Heart left ventricle (tissue), 16 donors: ENCODE results near the gene NCOA4. TPM values are rescaled to one million over a fixed set of nuclear protein-coding genes. Genes with fewer than 3 reads are reported as not detected.
"Not testable (repeated sequence)": the region's sequence is repeated elsewhere in the genome, so short reads cannot be mapped to it uniquely, and the experiment has no call there.

Experiments used
- ATAC-seq, 4 donors: fragments of 200-7000 bp; cut with Tn5 transposase; one replicate each; pipeline ENCODE4 v1.9.1; 2020 to 2022; ENCODE audit warnings: moderate library complexity in 4 of 4, mild to moderate bottlenecking in 3 of 4, moderate number of reproducible peaks in 1 of 4
- DNase-seq, 5 donors: peaks; one replicate each; pipeline ENCODE4 v3.0.0-alpha.2; 2020
- H3K27ac ChIP-seq, 12 donors: fragments of 200-600 bp; sonication (generic) in 4 of 12; one replicate each; pipeline versions ENCODE4 v1.5.0 to v1.8.0; 2016 to 2022; ENCODE audit warnings: mild to moderate bottlenecking in 2 of 12
- H3K27me3 ChIP-seq, 9 donors: fragments of 200-600 bp; sonication (generic) in 2 of 9; one replicate each; pipeline versions ENCODE4 v1.5.1 to v1.8.0; 2016 to 2022; ENCODE audit warnings: mild to moderate bottlenecking in 3 of 9
- H3K36me3 ChIP-seq, 9 donors: fragments of 200-600 bp; sonication (generic) in 2 of 9; one replicate each; pipeline versions ENCODE4 v1.5.0 to v1.8.0; 2018 to 2022; ENCODE audit warnings: mild to moderate bottlenecking in 2 of 9
- H3K4me1 ChIP-seq, 12 donors: fragments of 200-600 bp; sonication (generic) in 4 of 12; one replicate each; pipeline versions ENCODE4 v1.5.0 to v1.8.0; 2016 to 2022; ENCODE audit warnings: mild to moderate bottlenecking in 3 of 12
- H3K4me3 ChIP-seq, 12 donors: fragments of 200-600 bp; sonication (generic) in 4 of 12; one replicate each; pipeline versions ENCODE4 v1.5.0 to v1.8.0; 2017 to 2022; ENCODE audit warnings: mild to moderate bottlenecking in 9 of 12, moderate library complexity in 4 of 12
- H3K9me3 ChIP-seq, 12 donors: fragments of 200-600 bp; sonication (generic) in 4 of 12; one replicate each; pipeline versions ENCODE4 v1.5.0 to v1.8.0; 2016 to 2022; ENCODE audit warnings: mild to moderate bottlenecking in 1 of 12
- POLR2A ChIP-seq, 2 donors: fragments of 450-650 bp; IDR thresholded peaks; one replicate each; pipeline ENCODE4 v1.6.1; 2017; ENCODE audit warnings: antibody characterized with exemption in 2 of 2, mild to moderate bottlenecking in 2 of 2, moderate library complexity in 2 of 2
- whole genome bisulfite sequencing, 4 donors: extraction: QIAGEN DNeasy Blood & Tissue Kit in 2 of 4; methylation state at CpG; one replicate each; pipeline versions ENCODE4 v1.1.5 to v1.1.7; 2013 to 2018; 5-methylcytosine and 5-hydroxymethylcytosine counted together
- intact Hi-C, 10 donors: fragments of 100-400 bp; cut with DNase I; formaldehyde crosslinking; loops; one replicate each; pipeline versions ENCODE4 v1.11.1 to v1.14.2; 2022
- polyA plus RNA-seq, 2 donors: library from polyadenylated mRNA; stranded (reverse); fragments of 200-250 nt; gene quantifications; one replicate each; pipeline ENCODE4 v1.2.3, GENCODE V29; 2013
- total RNA-seq, 9 donors: library from RNA; depleted of rRNA in 2 of 9; stranded (reverse); fragments of >200 nt in 2 of 9; fragmentation: NEBNext Ultra II Directional in 3 of 9; extraction: Animal tissue kit (Norgen Biotek cat#: 25700) in 3 of 9; gene quantifications; one replicate each; pipeline versions ENCODE4 v1.1.0 to v1.2.4, GENCODE V29; 2016 to 2023
- TF ChIP-seq, protein P1 (sequence below), 12 donors: fragments of 200-600 bp; sonication (generic) in 4 of 12; IDR thresholded peaks; one replicate each; pipeline versions ENCODE4 v1.5.0 to v1.8.0; 2018 to 2022; ENCODE audit warnings: antibody characterized with exemption in 12 of 12, mild to moderate bottlenecking in 5 of 12
- donor health status: ischemic (EF 13 %, LVEDD 7.1; RV severe dilation, severe dysfunction).
- donor health status: healthy with polysubstance abuse.
- donor health status: DM: no; HTN: yes; CAD: no.
- donor health status: DM: no; HTN: no; CAD: no.
- donor health status: ischemic (EF 25% LVEDD 6.9; RV normal size, moderate dysfunction).
- donor health status: ischemic (EF 25% LVEDD 5.7; RV mildly dilated, moderate dysfunction).
- donor health status: healthy.
- donor health status: DM: yes; HTN: yes; CAD: no.
- donor health status: ischemic (EF 35%, LVEDD 5.7; RV mildly dilated, moderate dysfunction).
- donor health status: nonischemic (EF 11% LVEDD 7.7; RV severe dilation, severe dysfunction).
- donor health status: DM: yes; HTN: yes; CAD: no.
- donor health status: PGD.
- donor health status: ischemic (EF 29% LVEDD 5.4; RV normal size, mild dysfunction).
- donor health status: nonischemic (EF 23%, LVEDD 6.1; RV moderate dilation, normal function).

Gene NCOA4
- total and polyA plus RNA-seq, 11 donors, result 55.1 to 296 (median 252) TPM

DNA sequence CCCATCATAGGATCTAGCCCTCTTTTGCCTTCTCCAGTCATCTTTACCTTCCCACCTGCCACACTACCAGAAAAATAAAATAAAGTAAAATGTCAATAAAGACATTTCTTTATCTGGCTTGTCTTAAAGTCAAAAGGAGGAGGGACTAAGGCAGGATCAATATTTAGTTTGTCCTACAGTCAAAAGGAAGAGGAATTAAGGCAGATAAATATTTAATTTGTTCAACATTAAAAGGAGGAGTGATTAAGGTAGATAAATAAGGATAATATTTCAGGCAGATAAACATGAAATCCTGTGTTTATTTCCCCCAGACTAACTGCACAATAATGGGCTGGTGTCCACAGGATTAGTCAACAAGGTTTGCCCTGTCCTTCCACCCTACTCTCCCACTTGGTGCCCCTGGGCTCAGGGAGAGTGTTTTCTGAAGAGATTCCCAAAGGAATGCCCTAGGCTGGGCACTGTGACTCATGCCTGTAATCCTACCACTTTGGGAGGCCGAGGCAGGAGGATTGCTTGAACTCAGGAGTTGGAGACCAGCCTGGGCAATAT is 33.9 kb upstream of the NCOA4 start:
- no peaks in the 10 kb centered on the region for H3K9me3 ChIP-seq
- no peak overlapping the region for H3K27ac ChIP-seq
- H3K36me3 ChIP-seq, result no peaks in the 10 kb centered on the region
- no peaks in the 10 kb centered on the region for H3K4me1 ChIP-seq
- ATAC-seq (no peak), DNase-seq (no peak)
- WGBS, 4 donors, result 86 to 91% (median 89%) methylated on average over 1 of the region's 1 CpG
- no peaks in the 10 kb centered on the region for H3K27me3 ChIP-seq
- intact Hi-C loops, result no loop called here
- no peak for TF ChIP-seq POLR2A (IDR thresholded peaks at IDR 0.05)
- TF ChIP-seq, protein P1, sequence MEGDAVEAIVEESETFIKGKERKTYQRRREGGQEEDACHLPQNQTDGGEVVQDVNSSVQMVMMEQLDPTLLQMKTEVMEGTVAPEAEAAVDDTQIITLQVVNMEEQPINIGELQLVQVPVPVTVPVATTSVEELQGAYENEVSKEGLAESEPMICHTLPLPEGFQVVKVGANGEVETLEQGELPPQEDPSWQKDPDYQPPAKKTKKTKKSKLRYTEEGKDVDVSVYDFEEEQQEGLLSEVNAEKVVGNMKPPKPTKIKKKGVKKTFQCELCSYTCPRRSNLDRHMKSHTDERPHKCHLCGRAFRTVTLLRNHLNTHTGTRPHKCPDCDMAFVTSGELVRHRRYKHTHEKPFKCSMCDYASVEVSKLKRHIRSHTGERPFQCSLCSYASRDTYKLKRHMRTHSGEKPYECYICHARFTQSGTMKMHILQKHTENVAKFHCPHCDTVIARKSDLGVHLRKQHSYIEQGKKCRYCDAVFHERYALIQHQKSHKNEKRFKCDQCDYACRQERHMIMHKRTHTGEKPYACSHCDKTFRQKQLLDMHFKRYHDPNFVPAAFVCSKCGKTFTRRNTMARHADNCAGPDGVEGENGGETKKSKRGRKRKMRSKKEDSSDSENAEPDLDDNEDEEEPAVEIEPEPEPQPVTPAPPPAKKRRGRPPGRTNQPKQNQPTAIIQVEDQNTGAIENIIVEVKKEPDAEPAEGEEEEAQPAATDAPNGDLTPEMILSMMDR (IDR thresholded peaks at IDR 0.05), result no peak
- H3K4me3 ChIP-seq, result no peak overlapping the region

GRCh38 chr10:46062723-46063428 is 32.5 kb upstream of the NCOA4 start:
- WGBS, 4 donors, result 68 to 86% (median 80%) methylated on average over 14 of the region's 14 CpGs
- H3K27ac ChIP-seq, result no peak overlapping the region
- no peak for TF ChIP-seq POLR2A (IDR thresholded peaks at IDR 0.05)
- TF ChIP-seq, protein P1 (IDR thresholded peaks at IDR 0.05), result no peak
- H3K27me3 ChIP-seq, result no peaks in the 10 kb centered on the region
- no peaks in the 10 kb centered on the region for H3K36me3 ChIP-seq
- H3K9me3 ChIP-seq, result peaks cover 0 to 2% (median 0%) of the 10 kb centered on the region in 12 donors
- ATAC-seq, result no peak
- H3K4me1 ChIP-seq, result no peaks in the 10 kb centered on the region
- H3K4me3 ChIP-seq, result no peak overlapping the region
- intact Hi-C loops, result no loop called here
- no peak for DNase-seq

DNA sequence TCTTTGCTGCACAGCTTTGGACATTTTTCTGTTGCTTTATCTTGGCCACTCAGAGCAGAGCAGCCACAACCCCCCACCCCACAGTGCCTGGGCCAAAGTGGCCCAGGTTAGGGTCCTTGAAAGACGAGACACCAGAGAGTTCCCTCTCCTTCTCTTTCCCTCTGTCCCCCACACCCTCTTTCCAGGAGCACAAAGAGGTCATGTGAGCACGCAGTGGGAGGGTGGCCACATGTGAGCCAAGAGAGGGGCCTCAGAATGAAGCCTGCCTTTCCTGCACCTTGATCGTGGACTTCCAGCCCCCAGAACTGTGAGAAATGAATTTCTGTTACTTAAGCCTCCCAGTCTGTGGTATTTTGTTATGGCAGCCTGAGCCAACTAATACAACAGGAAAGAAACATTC is 30.3 kb upstream of the NCOA4 start:
- H3K27me3 ChIP-seq, result no peaks in the 10 kb centered on the region
- H3K4me1 ChIP-seq, result no peaks in the 10 kb centered on the region
- TF ChIP-seq, protein P1 (IDR thresholded peaks at IDR 0.05), result no peak
- TF ChIP-seq POLR2A (IDR thresholded peaks at IDR 0.05), result no peak
- H3K27ac ChIP-seq, result no peak overlapping the region
- ATAC-seq (no peak), DNase-seq (no peak)
- no peak overlapping the region for H3K4me3 ChIP-seq
- intact Hi-C loops, result no loop called here
- H3K36me3 ChIP-seq, result no peaks in the 10 kb centered on the region
- WGBS, 4 donors, result 72 to 77% (median 74%) methylated on average over 3 of the region's 3 CpGs
- H3K9me3 ChIP-seq, result peaks cover 0 to 14% (median 0%) of the 10 kb centered on the region in 12 donors

DNA sequence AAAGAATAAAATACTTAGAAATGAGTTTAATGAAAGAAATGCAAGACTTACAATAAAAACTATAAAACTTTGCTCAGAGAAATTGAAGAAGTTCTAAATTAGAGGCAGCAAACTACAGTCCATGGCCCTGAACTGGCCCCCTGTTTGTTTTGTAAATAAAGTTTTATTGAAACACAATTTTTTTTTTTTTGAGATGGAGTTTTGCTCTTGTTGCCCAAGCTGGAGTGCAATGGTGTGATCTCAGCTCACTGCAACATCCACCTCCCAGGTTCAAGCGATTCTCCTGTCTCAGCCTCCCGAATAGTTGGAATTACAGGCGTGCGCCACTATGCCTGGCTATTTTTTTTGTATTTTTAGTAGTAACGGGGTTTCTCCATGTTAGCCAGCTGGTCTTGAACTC is 27.5 kb upstream of the NCOA4 start:
- DNase-seq, H3K4me1 ChIP-seq, intact Hi-C loops, H3K27me3 ChIP-seq, H3K27ac ChIP-seq, H3K4me3 ChIP-seq, H3K36me3 ChIP-seq, ATAC-seq: not testable (repeated sequence)
- WGBS, 4 donors, result 89 to 97% (median 94%) methylated on average over 5 of the region's 5 CpGs
- peaks cover 0 to 14% (median 0%) of the 10 kb centered on the region in 12 donors for H3K9me3 ChIP-seq
